IPS-18c (cell line): ENCODE results near the gene RAPGEF6.

Source experiments
- H3K4me3 ChIP-seq: 2 replicates; pipeline ENCODE4 v1.7.0; 2013; ENCODE audit warnings: low read depth, mild to moderate bottlenecking, low read length, moderate library complexity; ENCODE audit not compliant: insufficient read depth
- H3K9me3 ChIP-seq: one replicate; pipeline ENCODE4 v1.6.1; 2013; ENCODE audit warnings: mild to moderate bottlenecking, low read length, moderate library complexity; ENCODE audit not compliant: control insufficient read depth, insufficient read depth

The RAPGEF6 gene

GRCh38 chr5:131654309-131654708 is 19.3 kb upstream of the RAPGEF6 start:
- Histone ChIP-seq H3K4me3 (no peak overlapping the region), H3K9me3 (no peaks in the 10 kb centered on the region)

DNA sequence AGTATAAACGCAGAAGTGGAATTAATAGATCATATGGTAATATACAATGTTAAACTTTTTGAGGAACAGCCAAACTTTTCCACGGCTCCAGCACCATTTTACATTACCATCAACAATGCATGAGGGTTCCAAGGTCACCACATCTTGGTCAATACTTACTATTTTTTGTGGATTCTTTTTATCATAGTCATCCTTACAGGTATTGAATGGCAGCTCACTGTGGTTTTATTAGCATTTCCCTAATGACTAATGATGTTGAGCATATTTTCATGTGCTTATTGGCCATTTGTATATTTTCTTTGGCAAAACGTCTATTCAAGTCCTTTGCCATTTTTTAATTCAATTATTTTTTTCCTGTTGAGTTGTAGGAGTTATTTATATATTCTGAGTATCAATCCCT is 14.1 kb upstream of the RAPGEF6 start:
- Histone ChIP-seq H3K4me3 (no peak overlapping the region), H3K9me3 (no peaks in the 10 kb centered on the region)

DNA sequence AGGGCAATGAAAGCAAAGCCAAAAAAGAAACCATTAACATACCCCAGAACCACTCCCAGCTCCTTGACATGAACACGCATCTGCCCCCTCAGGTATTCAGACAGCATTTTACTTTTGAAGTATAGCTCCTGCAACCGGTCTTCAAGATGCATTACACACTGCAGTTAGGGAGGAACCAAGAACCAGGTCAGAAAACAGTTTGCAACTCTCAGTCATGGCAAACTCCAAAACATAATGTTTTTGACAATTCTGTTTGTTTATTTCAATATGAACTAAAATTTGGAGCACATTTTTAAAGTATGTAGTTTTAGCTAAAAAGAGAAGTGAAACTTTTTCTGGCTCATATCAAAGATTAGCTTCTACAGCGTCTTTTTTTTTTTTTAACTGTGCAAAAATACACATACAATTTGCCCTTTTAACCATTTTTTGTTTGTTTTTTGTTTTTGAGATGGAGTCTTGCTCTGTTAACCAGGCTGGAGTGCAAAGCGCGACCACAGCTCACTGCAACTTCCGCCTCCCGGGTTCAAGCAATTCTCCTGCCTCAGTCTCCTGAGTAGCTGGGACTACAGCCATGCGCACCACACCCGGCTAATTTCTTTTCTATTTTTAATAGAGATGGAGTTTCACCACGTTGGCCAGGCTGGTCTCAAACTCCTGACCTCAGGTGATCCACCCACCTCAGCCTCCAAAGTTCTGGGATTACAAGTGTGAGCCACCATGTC is 12.2 kb upstream of the RAPGEF6 start:
- H3K4me3 ChIP-seq: no peak overlapping the region

DNA sequence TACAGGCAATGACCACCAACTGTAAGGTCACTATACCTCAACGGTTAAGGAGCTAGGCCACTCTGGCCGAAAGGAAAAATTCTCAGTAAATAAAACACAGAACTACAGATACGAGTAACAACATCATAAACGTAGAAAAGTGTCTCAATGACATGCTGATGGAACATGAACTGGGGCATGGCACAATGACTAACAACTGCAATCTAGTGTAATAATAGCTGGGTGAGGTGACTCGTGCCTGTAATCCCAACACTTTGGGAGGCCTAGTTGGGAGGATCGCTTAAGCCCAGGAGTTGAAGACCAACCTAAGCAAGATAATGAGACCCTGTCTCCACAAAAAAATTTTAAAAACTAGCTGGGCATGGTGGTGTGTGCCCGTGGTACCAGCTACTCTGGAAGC is 9.8 kb upstream of the RAPGEF6 start:
- H3K9me3 ChIP-seq: no peaks in the 10 kb centered on the region
- H3K4me3 ChIP-seq: no peak overlapping the region

More for the DNA sequence above, 12.2 kb upstream of the RAPGEF6 start:
- H3K9me3 ChIP-seq: no peaks in the 10 kb centered on the region

DNA sequence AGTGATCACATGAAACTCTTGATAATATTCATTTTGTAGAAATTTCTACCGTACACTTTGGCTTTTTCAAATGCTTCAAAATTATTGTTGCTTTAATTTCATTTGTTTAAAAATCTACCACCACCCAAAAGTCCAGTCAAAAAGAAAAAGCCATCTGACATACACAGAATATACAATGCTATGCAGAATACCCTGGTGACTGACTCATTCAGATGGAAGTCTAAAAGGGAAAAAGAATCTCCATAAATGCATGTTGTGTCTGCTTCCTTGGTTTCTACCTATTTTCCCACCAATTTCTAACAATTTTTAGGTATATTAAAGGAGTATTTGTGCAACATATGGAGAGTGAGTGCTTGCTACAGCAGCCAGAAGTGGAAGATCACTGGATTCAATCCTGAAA is 9.3 kb upstream of the RAPGEF6 start:
- Histone ChIP-seq H3K9me3 (no peaks in the 10 kb centered on the region), H3K4me3 (no peak overlapping the region)

DNA sequence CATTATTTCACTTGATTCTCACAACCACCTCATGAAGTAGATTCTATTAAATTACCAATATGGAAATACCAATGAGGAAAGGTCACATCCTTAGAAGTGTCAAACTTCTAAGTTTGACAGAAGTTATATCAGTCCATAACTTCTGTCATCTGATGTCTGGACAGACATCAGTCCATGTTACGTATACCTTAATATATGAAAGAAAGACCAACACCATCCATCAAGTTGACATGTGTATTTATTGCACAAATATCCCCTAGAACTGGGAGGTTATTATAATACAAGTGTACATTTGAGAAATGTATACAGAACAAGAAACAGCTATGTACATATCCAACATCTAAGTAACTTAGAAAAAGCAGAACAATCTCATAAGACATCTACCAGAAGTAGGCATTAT is 6.5 kb upstream of the RAPGEF6 start:
- Histone ChIP-seq H3K4me3 (no peak overlapping the region), H3K9me3 (no peaks in the 10 kb centered on the region)

DNA sequence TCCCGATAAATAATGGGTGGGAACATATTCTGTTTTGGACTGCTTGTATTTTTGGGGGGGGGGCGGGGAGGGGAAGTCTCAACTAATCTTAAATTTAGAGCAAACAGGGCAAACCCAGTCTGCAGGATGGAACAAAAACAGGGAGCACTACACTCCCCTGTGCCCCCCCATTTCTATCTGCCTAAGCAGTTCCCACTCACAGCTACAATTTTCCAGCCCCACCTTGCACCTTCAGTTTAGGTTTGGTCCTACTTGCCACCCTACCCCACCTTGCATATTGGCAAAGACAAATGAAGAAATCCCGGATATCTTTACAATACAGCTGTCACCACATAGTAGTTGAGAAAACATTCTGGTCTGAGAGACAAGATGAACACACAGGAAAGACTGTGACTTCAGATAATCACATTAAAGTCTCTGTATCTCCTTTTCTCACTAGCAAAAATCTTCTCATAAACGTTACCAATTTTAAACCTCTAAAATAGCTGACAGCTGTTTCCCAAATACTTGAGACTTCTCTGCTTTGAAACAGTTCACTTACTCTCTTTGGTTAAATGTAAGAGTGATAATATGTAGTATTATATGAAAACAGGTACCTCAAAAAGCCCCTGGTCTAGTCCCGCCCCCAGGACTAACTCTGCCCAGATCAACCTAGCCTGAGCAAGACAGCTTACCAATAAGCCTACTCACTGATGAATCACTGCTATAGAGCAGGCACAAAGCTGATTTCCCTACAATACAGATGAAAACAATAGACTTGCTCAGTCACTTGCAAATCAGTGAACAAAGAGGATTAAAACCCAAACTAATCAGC is 5.2 kb upstream of the RAPGEF6 start:
- Histone ChIP-seq H3K9me3 (no peaks in the 10 kb centered on the region), H3K4me3 (no peak overlapping the region)

DNA sequence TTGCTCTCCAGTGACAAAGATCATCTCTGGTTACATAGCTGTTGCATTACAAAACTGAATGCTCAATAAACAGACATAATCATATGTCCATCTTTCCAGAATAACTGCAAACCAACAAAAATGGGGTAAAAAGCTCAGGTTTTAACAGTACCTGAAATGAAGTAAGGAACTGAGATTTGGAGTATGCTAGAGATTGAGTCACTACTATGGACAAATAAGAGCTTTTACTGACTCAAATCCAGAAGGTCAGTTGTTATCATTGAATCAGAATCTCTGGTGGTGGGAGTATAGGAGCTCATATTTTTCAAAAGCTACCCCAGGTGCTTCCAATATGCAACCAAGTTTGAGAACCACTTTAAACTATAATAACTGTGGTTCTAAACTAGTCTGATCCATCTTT is 4.1 kb upstream of the RAPGEF6 start:
- Histone ChIP-seq H3K4me3 (no peak overlapping the region), H3K9me3 (no peaks in the 10 kb centered on the region)

DNA sequence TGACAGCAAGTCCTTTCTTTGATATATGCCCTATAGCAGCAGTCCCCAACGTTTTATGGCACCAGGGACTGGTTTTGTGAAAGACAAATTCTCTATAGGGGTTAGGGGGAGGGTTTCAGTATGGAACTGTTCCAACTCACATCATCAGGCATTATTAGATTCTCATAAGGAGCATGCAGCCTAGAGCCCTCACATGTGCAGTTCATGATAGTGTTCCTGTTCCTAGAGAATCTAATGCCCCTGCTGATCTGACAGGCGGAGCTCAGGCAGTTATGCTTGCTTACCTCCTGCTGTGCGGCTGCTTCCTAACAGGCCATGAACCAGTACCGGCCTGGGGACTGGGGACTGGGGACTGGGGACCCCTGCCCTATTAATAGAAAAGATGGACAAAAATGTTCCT is 2.7 kb upstream of the RAPGEF6 start:
- Histone ChIP-seq H3K9me3 (no peaks in the 10 kb centered on the region), H3K4me3 (no peak overlapping the region)

DNA sequence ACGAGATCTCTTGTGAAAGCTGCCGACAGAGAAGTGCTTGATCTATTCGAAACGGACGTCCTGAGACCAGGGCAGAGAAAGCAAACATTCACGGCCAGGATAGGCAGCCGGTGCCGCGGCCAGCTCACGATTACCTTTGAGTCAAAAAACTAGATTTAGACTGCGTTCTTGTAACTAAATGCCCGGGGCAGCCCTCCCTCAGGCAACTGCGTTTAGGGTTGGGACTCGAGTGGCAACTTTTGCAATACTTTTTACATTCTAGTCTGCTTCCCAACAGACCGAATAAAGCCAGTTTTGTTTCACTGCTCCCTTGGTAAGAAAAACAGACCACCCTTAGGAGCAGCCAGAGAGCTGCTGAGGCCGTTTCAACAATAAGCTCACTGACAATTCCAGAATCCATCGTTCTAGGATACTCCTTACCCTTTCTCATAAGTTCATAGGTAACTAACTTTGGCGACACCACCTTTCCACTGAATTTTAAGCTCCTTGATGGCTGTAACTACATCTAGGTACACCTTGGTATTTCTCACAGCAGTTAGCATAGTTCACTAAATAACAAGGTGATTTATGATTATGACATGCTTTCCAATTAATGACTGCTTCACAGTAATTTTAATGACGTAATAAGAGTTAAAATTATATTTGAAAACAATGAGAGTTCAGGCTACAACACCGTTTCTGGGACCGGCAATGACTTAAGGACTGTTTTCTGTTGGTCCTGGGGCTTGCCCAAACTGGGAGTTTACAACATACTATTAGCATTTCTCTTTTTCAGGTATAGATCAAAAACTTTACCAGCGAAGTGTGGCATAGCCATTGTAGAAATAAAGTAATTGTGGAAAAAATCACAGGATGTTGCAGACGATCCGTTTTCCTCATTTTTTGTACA is 899 bp upstream of the RAPGEF6 start:
- H3K4me3 ChIP-seq: peak overlapping the region; percentile 96
- H3K9me3 ChIP-seq: no peaks in the 10 kb centered on the region

- H3K9me3 ChIP-seq: no peaks in the 10 kb centered on the region
- peak overlapping the region; percentile 96 for H3K4me3 ChIP-seq
Observed at GRCh38 chr5:131634666-131634995, 398 bp downstream of the RAPGEF6 start.

DNA sequence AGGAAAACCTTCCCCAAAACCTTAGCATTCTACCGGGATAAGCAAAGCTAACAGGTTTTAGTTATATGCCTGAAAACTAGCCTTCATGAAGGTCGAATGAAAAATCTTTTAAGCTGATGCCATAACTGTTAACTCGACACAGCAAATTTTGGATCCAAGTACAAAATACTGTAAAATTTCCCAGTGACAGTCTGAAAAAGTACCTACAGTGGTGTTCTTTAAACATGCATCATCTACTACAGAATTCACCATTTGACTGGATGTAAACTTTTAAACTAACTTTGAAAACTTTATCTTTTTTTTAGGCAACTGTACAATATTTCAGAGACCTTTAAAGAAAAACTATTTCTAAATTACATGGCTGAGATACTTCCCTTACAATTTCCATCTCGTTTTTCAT is 791 bp downstream of the RAPGEF6 start:
- peak overlapping the region; percentile 96 for H3K4me3 ChIP-seq
- H3K9me3 ChIP-seq: no peaks in the 10 kb centered on the region

- no peaks in the 10 kb centered on the region for H3K9me3 ChIP-seq
- H3K4me3 ChIP-seq: peak overlapping the region; percentile 96
Observed at GRCh38 chr5:131633830-131634229, 1.2 kb downstream of the RAPGEF6 start.

GRCh38 chr5:131630963-131631350 is 4.1 kb downstream of the RAPGEF6 start:
- H3K4me3 ChIP-seq: no peak overlapping the region
- H3K9me3 ChIP-seq: no peaks in the 10 kb centered on the region

DNA sequence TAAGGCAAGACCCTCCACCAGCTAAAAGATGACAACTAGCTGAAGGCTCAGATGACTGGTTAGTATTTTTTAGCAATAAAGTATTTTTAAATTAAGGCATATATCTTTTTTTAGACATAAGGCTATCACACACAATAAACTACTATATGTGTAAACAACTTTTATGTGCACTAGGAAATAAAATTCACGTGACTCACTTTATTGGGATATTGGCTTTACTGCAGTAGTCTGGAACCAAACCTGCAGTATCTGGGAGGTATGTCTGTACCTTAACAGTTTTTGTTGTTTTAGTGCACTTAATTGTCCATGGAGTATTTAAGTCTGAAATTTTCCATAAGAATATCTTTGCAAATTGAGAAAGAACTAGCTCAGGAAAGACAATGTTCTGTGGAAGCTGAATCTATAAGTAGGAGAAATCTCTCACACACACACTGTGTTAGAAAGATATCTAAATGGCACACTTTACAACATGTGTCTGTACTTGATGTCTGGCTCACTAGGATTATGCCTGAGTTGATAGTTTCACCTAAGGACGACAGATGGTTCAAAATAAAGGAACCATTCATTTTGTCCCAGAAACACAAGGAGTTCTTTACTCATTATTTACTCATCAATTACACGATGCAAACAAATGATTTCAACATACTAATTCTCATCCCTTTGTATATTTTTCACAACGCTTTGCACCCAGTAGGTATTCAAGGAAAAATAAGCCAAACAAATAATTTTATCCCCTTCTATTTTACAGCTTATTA is 4.6 kb downstream of the RAPGEF6 start:
- no peak overlapping the region for H3K4me3 ChIP-seq

DNA sequence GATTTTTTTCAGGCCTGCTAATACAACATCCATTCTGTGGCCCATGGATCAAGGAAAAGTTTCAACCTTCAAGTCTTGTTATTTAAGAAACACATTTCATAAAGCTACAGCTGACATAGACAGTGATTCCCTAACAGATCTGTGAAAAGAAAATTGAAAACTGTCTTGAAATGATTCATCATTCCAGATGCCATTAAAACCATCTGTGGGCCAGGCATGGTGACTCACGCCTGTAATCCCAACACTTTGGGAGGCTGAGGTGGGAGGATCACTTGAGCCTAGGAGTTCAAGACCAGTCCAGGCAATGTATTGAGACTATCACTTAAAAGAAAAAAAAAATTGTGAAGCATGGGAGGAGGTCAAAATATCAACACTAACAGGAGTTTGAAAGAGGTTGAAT is 6.0 kb downstream of the RAPGEF6 start:
- Histone ChIP-seq H3K9me3 (no peaks in the 10 kb centered on the region), H3K4me3 (no peak overlapping the region)

More for the DNA sequence above, 4.6 kb downstream of the RAPGEF6 start:
- no peaks in the 10 kb centered on the region for H3K9me3 ChIP-seq

DNA sequence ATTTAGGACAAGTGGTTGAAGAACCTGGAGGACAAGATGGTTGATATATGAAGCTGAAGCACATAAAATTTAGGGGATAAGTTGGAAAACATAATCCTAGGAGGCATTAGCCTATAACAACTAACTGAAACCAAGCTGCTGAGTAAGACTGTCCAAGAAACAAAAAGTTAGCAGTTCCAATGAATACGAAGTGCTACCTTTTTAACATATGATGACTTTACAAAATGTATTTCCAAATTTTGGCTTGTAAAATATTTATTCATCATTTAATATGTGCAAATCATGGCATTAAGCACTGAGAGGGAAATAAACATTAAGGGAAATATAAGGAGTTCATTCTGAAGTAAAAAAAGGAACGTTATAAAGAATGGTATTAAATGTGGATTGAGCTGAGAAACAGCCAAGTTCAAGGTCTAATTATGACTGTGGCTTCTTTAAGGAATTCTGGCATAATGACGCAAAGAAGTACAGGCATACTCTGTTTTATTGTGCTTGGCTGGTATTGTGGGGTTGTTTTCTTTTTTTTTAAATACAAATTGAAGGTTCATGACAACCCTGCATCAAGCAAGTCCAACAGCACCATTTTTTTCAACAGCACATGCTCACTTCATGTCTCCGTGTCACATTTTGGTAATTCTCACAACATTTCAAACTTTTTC is 7.7 kb downstream of the RAPGEF6 start:
- Histone ChIP-seq H3K4me3 (no peak overlapping the region), H3K9me3 (no peaks in the 10 kb centered on the region)
